Neural crest cell (in vitro differentiated cells): ENCODE results near the gene AXIN1. TPM values are rescaled to one million over a fixed set of nuclear protein-coding genes. Genes with fewer than 3 reads are reported as not detected.

Source experiments
- DNase-seq: peaks from one replicate; pipeline ENCODE4 v3.0.0; 2021; ENCODE audit warnings: low read depth, mixed read lengths, low spot score
- H3K27ac Mint-ChIP-seq: one replicate; pipeline ENCODE4 v1.8.0; 2021; ENCODE audit warnings: mild to moderate bottlenecking, mixed read lengths; ENCODE audit not compliant: unreplicated experiment
- H3K27me3 Mint-ChIP-seq: 2 replicates; pipeline ENCODE4 v1.8.0; 2021; ENCODE audit warnings: low read depth, mild to moderate bottlenecking, mixed read lengths
- H3K36me3 Mint-ChIP-seq: 2 replicates; pipeline ENCODE4 v1.8.0; 2021; ENCODE audit warnings: low read depth, mild to moderate bottlenecking, mixed read lengths
- H3K4me1 Mint-ChIP-seq: 2 replicates; pipeline ENCODE4 v1.8.0; 2021; ENCODE audit warnings: mixed read lengths
- H3K4me3 Mint-ChIP-seq: one replicate; pipeline ENCODE4 v1.8.0; 2021; ENCODE audit warnings: mild to moderate bottlenecking, mixed read lengths
- H3K9me3 Mint-ChIP-seq: 2 replicates; pipeline ENCODE4 v1.8.0; 2021; ENCODE audit warnings: mixed read lengths
- total RNA-seq: library from RNA; stranded (reverse); gene quantifications from 2 replicates; pipeline ENCODE4 v1.2.1, GENCODE V29; 2021
- TF ChIP-seq, protein P1 (sequence below): fragments of 200-600 bp; sonication (generic); conservative IDR thresholded peaks from 2 replicates; pipeline ENCODE4 v1.5.0; 2021; ENCODE audit warnings: antibody characterized with exemption, mild to moderate bottlenecking

AXIN1 gene
- total RNA-seq, 1 donor from 2014 or later, result 38.2 TPM

DNA sequence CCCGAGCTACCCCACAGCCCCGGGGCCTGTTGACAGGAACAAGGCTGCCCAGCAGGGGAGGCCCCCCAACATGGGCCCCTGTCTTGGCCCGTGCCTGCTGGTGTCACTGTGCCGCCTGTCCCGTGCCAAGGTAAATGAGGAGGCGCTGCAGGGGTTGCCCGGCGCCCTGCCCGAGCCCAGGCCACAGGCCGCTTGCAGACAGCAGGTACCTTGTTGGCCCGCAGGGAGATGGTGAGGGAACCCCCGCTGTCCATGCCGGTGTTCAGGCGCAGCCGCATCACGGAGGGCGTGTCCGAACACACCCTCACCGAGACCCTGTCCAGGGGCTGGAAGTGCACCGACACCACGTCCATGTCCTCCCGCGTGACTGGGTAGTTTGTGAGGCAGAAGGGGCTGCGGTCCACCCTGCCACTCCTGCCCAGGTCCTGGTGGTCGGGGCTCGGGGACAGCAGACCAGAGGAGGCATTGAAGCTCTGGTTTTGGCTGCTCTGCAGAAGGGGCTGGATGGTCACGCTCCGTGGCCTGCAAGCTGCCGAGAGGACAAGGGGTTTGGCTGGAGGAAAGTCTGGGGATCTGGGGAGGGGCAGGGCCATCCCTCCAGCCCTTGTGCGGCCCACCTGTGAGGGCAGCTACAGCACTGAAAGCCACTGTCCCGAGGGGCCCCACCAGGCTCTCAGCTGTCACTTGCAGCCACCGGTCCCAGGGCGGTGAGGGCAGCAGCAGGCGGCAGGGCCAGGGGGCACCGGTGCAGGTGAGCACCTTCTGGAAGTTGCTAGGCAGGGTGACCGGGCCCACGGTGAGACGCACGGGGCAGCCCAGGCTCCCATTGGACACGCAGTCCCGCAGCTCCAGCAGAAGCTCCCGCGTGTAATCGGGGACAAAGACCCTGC, 23.6 kb upstream of the AXIN1 start:
- H3K36me3 Mint-ChIP-seq, result no peaks in the 10 kb centered on the region
- H3K27me3 Mint-ChIP-seq, result no peaks in the 10 kb centered on the region
- H3K9me3 Mint-ChIP-seq, result no peaks in the 10 kb centered on the region
- H3K4me1 Mint-ChIP-seq, result peaks cover 5% of the 10 kb centered on the region
- TF ChIP-seq, protein P1, sequence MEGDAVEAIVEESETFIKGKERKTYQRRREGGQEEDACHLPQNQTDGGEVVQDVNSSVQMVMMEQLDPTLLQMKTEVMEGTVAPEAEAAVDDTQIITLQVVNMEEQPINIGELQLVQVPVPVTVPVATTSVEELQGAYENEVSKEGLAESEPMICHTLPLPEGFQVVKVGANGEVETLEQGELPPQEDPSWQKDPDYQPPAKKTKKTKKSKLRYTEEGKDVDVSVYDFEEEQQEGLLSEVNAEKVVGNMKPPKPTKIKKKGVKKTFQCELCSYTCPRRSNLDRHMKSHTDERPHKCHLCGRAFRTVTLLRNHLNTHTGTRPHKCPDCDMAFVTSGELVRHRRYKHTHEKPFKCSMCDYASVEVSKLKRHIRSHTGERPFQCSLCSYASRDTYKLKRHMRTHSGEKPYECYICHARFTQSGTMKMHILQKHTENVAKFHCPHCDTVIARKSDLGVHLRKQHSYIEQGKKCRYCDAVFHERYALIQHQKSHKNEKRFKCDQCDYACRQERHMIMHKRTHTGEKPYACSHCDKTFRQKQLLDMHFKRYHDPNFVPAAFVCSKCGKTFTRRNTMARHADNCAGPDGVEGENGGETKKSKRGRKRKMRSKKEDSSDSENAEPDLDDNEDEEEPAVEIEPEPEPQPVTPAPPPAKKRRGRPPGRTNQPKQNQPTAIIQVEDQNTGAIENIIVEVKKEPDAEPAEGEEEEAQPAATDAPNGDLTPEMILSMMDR, result no peak
- no peak overlapping the region for H3K27ac Mint-ChIP-seq
- DNase-seq, result no peak
- H3K4me3 Mint-ChIP-seq, result no peak overlapping the region

DNA sequence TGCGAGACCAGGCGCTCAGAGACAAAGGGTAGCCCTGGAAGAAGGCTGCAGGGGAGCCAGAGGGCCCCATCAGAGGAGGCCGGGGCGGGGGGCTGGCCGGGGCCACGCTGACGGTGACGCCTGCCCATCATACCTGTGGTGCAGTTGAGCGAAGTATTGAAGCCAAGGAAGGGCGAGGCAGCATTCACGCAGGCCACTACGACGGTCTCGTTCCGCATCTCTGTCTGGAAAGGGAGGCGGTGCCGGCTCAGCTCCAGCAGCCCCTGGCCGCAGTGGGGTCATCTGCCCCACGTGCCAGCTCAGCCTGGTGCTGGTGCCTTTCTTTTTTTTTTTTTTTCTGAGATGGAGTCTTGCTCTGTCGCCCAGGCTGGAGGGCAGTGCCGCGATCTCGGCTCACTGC, 22.7 kb upstream of the AXIN1 start:
- Mint-ChIP-seq H3K27ac (no peak overlapping the region), H3K36me3 (no peaks in the 10 kb centered on the region), H3K9me3 (no peaks in the 10 kb centered on the region), H3K27me3 (peaks cover 4% of the 10 kb centered on the region), H3K4me1 (peaks cover 9% of the 10 kb centered on the region), H3K4me3 (no peak overlapping the region)
- TF ChIP-seq, protein P1, result no peak
- no peak for DNase-seq

DNA sequence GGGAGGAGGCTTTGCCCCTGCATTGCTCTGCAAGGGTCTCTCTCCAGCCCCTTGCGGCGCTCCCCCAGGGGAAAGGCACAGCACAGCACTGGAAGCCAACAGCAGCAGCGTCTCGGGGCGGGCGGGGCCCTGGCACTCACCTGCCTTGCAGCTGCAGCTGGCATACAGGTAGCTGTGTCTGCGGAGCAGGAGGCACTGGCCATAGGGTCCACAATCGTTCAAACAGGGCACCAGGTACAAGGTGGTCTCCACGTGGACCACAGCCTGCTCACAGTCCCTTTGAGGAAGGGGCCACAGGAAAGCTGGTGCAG, 22.0 kb upstream of the AXIN1 start:
- H3K4me1 Mint-ChIP-seq, result peaks cover 9% of the 10 kb centered on the region
- DNase-seq, result no peak
- TF ChIP-seq, protein P1, result no peak

DNA sequence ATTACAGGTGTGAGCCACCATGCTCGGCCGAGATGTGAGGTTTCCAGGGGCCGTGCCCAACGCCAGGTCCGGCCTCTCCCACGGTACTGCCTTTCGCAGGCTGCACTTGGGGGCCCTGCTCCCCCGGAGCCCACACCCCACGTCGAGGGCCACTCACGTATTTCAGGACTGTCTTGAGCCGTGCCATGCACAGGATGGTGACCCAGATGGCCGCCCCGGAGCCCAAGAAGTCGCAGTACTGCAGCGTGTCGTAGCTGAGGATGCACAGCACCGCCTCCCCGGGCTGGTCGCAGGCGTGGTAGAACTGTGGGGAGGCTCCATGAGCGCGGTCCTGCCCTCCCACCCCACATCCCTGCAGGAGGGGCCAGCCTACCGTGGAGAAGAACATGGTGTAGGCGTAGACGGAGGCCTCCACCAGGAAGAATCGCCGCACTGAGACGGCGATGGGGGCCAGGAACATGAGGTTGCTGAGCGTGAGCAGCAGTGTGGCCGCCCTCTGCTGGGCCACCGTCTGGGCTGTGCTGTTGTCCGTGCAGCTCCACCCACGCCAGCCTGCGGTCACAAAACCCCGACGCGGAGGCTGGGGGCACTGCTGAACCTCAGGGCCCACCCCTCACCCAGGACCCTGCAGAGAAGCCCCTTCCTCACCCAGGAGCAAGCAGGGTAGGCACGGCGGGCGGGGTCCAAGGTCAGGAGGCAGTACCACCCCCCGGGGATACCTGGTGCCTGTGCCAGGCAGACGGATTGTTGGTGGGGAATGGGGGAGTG, 21.5 kb upstream of the AXIN1 start:
- Mint-ChIP-seq H3K27me3 (peaks cover 4% of the 10 kb centered on the region), H3K4me3 (no peak overlapping the region), H3K36me3 (no peaks in the 10 kb centered on the region), H3K4me1 (peaks cover 9% of the 10 kb centered on the region), H3K9me3 (no peaks in the 10 kb centered on the region), H3K27ac (no peak overlapping the region)
- TF ChIP-seq, protein P1, result no peak
- DNase-seq, result no peak

More for the DNA sequence above, 22.0 kb upstream of the AXIN1 start:
- H3K4me3 Mint-ChIP-seq, result no peak overlapping the region
- H3K27me3 Mint-ChIP-seq, result peaks cover 4% of the 10 kb centered on the region
- H3K27ac Mint-ChIP-seq, result no peak overlapping the region
- H3K36me3 Mint-ChIP-seq, result no peaks in the 10 kb centered on the region
- no peaks in the 10 kb centered on the region for H3K9me3 Mint-ChIP-seq

DNA sequence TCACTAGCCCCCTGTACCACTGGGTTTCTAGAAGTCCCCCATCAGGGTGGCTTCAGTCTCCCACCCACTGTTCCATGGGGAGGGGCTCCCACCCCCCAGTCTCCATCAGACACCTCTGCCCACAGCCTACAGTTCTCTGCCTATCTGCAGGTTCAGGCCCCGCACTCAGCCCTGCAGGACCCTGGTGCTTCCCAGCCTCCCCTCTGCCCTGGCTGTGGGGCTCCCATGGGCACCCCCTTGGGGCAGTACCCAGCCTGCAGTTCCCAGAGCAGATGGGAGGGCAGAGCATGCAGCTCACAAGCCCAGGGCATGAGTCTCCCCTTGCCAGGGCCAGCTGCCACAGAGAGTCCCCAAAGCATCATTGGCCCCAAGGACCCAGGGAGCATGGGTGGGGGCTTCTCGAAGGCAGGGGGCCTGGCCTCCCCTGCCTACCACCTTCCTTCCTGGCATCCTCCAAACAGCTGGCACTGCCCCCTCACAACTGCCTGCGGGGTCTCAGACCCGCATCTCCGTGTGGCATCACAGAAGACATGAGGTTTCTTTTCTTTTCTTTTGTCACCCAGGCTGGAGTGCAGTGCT, 20.6 kb upstream of the AXIN1 start:
- Mint-ChIP-seq H3K36me3 (no peaks in the 10 kb centered on the region), H3K27ac (no peak overlapping the region), H3K4me1 (peaks cover 9% of the 10 kb centered on the region), H3K4me3 (peak overlapping the region; percentile 61), H3K27me3 (peaks cover 4% of the 10 kb centered on the region), H3K9me3 (no peaks in the 10 kb centered on the region)
- TF ChIP-seq, protein P1, result no peak
- no peak for DNase-seq
